ENCODE measurements around the gene SEMA6C.

- TF ChIP-seq, protein P1, sequence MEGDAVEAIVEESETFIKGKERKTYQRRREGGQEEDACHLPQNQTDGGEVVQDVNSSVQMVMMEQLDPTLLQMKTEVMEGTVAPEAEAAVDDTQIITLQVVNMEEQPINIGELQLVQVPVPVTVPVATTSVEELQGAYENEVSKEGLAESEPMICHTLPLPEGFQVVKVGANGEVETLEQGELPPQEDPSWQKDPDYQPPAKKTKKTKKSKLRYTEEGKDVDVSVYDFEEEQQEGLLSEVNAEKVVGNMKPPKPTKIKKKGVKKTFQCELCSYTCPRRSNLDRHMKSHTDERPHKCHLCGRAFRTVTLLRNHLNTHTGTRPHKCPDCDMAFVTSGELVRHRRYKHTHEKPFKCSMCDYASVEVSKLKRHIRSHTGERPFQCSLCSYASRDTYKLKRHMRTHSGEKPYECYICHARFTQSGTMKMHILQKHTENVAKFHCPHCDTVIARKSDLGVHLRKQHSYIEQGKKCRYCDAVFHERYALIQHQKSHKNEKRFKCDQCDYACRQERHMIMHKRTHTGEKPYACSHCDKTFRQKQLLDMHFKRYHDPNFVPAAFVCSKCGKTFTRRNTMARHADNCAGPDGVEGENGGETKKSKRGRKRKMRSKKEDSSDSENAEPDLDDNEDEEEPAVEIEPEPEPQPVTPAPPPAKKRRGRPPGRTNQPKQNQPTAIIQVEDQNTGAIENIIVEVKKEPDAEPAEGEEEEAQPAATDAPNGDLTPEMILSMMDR (IDR thresholded peaks at IDR 0.05): no peak
- no peak for TF ChIP-seq POLR2A (IDR thresholded peaks at IDR 0.05)
These were observed 30.1 kb upstream of the SEMA6C start for GRCh38 chr1:151176514-151177045.
